Head of caudate nucleus (tissue), 42 donors: ENCODE results near the gene FIG4.

ENCODE experiments used
- DNase-seq, 42 donors: peaks; one replicate each; pipeline versions ENCODE4 v3.0.0 to v3.0.0-alpha.2; 2020 to 2021; ENCODE audit warnings: mixed read lengths in 7 of 42
- intact Hi-C: fragments of 100-400 bp; cut with DNase I; formaldehyde crosslinking; loops from one replicate; pipeline ENCODE4 v1.15.0; 2022

Gene FIG4

DNA sequence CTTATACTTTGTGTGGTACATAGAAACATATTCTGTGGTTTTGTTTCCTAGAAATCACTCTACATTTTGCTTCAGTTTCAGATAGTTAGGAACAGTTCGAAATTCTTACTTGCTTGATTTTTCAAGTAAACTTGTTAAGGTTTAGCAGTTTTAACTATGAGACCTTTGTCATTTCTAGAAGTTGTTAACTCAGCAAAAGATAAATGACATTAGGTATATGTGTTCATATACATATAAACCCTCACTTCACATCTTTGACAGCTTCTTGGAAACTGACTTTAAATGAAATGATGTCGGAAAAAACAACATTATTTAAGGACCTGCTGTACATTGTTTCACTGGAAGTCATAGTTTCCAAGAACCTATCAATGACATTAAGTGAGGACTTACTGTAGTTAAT, 96.2 kb downstream of the FIG4 start:
- no peak for DNase-seq
- intact Hi-C loops = no loop called here

DNA sequence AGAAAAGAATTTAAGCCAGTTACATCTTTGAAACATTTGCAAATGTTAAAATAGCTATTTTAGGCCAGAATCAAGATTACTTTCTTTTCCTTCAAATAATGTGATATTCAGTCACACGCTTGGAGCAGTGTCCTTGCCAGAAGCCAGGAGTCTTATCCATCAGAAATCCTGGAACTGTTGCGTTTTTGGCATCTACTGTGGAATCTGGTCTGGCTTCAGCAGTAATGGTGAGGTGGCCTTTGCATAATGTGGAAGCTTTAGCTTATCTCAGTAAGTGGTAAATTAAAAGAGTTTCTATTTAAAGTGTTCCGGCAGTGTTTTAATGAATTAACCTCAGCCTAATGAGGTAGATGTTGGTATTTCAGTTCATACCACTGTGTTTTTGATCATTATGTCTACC, 97.6 kb downstream of the FIG4 start:
- no peak for DNase-seq
- intact Hi-C loops = no loop called here

DNA sequence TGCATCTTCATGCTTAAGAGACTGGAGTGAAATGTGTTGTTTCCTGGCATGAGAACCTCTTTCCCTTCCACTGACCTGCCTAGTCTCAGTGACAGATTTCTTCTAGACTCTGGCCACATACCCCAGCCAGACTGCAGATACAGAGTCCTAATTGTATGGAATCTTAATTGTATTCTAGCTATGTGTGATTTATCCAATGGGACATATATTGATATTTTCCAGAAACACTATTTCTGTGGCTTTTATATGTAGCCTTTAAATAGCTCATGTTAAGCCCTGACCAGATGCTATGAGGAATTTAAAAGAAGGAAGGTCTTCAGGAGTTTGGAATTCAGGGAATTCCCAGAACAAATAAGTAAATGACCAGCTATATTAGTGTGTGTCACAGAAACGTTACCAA, 99.0 kb downstream of the FIG4 start:
- intact Hi-C loops = no loop called here
- DNase-seq = no peak

DNA sequence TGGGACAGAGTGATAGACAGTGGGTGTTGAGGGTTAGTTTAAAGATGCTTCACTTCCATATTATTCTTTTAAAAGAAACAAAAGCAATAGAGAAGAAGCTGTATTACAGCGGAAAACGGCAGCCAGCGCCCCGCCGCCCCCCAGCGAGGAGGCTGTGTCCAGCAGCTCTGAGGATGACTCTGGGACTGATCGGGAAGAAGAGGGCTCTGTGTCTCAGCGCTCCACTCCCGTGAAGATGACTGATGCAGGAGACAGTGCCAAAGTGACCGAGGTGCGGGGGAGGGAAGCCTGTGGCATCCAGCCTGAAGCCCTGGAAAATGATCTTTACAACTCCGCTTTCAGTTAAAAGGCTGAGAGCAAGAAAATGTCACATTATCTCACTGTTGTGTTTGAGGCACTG, 100.2 kb downstream of the FIG4 start:
- intact Hi-C loops = no loop called here
- peak in 40 of 42 donors; percentile 21 to 80 (median 48) for DNase-seq

DNA sequence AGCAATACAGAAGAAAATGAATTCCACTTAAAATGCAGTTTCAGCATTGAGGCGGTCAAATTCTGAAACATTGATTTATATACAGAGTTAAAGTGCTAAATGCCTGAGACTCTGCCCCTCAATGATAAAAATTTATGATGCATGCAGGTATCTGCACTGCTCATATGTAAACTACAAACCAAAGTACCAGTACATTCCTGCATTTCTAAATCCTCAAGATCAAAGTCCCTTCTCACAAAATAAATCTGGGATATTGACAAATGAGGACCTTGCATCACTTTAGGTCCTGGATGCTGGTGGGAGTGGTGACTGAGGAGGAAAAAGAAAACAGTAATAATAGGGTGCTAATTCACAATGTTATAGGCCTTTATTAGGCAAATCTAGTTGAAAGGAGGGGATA, 101.9 kb downstream of the FIG4 start:
- intact Hi-C loops = no loop called here
- DNase-seq = no peak

DNA sequence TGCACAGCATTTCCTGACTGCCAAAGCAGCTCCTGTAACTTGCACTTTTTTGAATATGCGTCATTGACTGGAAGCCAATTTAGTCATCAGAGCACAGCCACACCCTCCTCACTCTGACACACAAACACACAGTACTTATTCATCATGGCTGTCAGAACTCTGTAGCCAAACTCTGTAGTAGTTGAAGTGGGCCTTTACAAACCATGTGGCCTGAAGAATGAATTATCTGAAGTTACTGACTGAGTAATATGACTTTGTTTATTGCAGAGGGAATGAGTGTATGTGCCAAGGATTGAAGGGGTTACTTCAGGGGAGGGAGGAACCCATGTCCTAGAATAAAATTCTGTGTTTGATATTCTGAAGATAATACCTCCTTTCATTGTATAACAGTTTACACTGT, 102.7 kb downstream of the FIG4 start:
- DNase-seq = peak in 16 of 42 donors; percentile 15 to 69 (median 40)
- intact Hi-C loops = no loop called here

DNA sequence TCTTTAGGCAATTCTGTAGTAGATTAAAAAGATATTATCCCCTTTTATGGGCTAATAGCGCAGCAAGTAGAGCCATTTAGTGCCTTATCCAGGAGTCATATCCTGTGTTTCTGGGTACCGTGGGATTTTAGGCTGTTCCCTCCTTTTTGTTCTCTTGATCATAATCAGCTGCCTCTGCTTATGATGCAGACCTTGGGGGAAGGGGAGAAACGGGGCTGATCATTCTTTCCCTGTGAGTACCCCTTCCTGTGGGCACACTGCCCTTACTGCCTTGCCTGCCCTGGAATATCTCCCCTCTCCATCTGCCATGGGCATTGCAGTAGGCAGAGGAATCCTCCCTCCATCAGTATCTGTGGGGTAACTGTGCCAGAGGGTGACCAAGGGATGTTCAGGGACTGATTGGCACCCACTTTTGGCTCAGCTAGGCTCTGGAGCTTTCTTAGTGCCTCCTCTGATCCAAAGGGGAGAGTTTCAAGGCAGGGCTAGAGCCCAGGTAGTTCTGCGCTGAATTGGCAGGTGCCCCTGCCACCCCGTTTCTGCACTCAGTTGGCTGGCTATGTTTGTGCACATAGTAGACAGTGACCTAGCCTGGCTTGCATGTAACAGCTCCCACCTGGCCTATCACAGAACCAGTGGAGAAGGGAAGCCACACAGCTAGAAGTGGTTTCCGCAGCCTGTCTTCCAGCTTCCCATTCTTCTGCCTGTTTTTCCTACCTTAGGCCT, 103.3 kb downstream of the FIG4 start:
- intact Hi-C loops = no loop called here
- no peak for DNase-seq

DNA sequence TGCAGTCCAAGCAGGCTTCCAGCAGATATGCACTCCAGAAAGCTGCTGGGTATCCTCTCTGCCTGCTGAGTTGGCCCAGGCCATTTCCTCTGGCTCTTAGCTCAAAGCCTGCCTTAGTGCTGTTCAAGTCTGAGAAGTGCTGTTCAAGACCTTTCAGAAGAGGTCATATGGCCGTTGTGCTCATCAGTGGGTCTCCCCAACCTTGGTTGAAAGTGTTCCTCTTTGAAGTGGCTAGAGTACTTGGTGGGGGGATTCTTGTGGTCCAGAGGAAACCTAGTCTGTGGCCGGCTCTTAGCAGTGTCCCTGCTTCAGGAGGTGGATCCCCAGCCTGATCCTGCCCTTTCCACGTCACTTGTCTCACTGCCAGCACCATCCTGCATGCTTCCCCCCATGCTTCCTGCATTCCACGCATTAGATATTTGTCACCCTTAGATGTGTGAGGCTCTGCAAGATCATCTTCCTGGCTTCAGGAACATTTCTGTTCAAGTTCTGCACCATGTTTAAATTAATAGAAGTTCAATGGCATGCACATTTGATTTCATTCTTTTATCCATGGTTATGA, 105.0 kb downstream of the FIG4 start:
- no peak for DNase-seq
- intact Hi-C loops = no loop called here

DNA sequence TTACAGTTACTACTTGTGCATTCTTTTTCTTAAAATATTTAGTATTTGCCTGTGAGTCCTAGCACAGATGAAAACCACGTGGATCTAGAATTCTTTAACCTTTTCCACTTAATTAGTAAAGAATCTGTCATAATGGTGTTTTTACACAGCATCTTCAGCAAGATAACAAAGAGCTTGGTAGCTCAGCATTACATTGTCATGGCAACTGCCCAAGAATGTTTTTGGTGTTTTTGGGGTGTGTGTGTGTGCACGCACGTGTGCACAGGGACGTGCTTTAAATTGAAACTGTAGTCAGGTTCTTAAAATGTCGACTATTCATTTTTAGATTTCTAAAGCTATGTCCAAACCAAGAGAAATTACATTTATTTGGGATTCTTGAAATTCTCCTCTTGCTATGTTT, 108.0 kb downstream of the FIG4 start:
- intact Hi-C loops = no loop called here
- no peak for DNase-seq

DNA sequence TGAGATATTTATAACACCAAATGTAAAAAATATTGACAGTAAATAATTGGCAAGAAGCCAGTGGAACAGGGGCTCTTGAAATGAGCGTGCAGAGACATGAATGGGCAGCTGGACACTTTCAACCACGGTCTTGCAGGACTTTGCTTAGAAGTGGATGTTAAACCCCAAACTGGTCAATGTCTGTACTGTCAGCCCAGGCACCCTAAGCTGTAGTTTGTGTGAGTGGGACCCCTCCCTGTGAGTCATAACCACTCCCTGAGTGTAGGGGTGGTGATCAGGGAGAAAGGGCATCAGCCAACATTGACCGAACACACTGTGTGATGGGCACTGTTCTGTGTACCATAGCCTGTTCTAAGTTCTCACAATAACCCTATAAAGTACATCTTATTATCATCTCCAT, 108.6 kb downstream of the FIG4 start:
- no peak for DNase-seq
- intact Hi-C loops = no loop called here

DNA sequence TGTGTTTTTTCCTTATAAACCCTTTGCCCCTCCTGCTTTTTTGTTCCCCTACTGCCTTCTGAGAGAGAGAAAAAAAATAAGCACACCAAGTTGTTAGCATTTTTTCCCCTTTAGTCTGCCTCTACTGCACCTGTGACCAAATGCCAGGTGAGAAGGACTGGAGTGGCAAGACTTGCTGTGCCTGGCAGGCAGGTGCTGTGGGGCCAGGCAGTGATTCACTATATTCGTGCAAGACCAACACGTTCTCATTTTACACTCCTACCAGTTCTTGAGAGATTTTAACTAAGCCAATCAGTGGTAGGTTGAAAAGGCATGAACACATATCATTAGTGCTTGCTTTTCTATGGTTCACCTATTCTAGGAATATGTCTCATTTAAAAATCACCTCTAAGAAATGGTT, 109.7 kb downstream of the FIG4 start:
- intact Hi-C loops = no loop called here
- DNase-seq = no peak

DNA sequence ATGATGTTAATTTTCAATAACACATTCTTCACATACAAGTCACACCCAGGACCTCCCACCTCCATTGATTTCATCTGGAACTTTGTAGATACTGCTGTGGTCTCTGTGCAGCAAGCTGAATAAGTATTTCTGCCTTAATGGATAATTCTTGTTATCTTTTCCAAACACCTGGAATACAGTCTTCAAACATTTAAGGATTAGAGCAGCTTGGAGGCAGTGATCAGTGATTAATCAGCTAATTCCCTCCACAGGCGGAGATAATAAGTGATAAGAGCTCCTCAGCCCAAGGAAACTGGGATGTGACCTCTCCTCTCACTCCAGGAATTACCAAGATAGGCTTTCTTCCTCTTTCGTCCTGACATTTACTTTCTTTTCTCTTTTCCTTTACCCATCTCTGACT, 110.7 kb downstream of the FIG4 start:
- intact Hi-C loops = no loop called here
- DNase-seq = no peak

DNA sequence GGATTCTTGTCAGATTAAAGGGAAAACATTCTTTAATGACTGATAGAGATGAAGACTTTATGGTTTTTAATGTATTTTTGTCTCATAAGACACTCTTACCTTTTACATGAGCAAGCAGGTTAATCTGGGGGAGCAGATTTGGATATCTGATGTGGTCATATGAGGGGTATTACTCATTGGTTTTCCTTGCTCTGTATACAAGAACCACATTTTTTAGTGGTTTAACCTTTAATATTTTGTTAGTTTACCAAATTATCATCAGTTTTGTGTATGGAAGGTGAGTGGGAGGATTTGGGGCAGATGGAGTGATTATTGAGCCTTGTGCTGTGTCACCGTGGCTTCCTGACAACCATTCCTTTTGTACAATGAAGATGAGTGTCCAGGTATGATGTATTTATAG, 112.9 kb downstream of the FIG4 start:
- intact Hi-C loops = no loop called here
- DNase-seq = no peak

DNA sequence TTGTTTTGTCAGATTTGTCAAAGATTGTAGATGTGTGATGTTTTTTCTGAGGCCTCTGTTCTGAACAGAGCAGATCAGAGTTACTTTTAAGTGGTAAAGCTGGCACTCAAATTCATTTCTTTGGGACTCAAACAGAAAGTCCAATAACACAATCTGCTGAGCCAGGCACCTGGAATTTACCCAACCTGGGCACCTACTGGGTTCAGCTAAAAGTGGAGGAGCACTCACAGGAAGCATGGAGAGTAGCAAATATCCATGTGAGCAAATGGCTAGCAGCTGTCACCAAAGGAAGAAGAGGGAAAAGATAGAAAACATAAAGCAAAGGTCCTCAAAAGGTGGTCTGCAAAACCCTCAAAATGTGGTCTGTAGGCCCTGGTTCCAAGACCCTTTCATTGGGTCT, 116.8 kb downstream of the FIG4 start:
- intact Hi-C loops = no loop called here
- no peak for DNase-seq

DNA sequence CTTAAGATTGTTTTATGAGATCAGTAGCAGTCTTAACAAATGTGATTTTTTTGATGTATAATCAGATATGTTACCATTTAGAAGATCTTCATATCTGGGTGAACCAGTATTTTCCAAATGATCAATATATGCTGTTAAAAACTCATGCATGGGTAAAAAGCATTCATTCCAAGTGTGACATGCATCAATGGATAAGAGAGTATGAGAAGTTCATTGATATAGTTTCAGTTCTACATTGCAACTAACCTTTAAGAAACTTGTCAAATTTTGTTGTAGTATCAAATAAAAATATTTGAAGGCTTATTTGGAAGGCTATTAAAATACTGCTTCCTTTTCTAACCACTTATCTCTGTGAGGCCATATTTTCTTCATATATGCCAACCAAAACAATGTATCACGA, 117.7 kb downstream of the FIG4 start:
- intact Hi-C loops = no loop called here
- DNase-seq = no peak

DNA sequence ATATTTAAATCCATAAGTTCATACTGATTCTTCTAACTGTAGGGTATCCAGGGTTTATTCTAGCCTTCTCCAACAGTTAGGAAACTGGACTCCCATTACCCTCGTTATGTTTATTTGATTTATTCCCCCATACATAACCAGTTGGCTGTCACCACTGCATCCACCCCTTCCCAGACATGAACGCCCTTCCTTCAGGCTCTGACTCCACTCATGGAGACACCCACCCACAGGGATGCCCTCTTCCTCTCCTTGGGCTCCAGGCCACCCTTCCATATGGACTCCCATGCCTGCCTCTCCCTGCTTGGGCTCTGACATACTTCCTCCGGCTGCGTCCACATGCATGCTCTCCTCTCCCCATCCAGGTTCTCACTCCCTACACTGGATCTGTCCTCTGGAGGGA, 124.0 kb downstream of the FIG4 start:
- no peak for DNase-seq
- intact Hi-C loops = no loop called here

DNA sequence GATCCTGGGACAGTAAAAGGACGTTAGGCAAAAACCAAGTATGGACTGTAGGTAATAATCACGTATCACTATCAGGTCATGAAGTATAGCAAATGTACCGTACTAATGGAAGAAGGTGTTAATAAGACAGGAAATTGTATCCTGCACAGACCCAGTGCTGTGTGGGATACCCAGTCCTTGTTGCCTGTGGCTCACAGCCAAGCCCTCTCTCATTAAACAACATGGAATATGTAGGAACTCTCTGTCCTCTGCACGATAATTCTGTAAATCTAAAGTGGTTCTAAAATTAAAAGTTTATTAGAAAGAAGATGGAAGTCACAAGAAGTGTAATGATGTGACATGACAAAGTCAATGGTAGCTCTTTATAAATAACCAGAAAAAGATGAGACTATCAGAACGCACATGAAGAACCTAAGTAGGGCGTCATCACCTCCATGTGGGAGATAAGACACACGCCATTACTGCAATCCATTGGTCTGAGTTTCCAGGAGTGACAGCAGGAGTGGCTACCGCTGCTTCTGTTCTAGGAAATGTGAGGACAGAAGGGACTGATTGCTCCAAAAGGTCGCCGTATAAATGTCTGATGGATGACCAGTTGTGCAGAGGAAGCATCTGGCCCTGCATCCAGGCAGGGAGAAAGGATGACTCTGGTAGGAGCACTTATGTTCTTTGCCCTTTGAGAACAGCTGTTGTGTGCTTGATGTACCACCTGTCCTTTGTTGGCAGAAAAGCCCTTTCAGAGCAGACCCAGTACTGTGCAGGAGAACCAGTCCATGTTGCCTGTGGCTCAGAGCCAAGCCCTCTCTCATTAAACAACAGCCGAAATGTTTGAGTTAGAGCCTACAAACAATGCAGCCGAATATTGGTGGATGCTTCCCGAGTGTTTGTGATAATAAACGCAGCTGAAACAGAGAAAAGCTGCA, 125.6 kb downstream of the FIG4 start:
- no peak for DNase-seq
- intact Hi-C loops = no loop called here

DNA sequence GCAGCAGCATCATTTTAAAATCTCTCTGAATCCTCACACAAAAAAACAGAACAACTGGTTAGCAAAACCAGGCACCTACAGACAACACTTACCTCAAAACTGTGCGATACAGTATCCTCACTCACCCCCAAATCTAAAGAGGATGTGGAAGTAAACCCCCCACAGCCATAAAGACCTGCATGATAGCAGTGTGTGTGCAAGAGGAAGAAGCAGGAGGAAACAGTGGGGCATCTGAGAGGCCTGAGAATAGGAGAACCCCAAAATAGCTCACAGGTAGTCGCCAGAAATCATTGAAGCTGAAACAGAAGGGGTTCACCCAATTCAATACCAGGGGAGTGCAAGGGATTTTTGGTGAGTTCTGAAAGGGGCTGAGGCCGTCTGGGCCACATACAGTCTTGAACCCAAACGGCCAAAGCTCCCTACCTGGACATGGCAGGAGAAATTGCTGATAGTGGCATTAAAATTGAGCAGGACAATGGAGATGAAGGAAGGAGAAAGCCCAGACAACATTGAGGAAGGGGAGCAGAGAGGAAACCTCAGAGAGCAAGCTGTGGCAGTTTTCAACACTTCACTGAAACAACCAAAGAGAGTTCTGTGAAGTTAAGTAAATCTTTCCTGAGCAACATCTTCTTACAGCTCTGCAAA, 129.7 kb downstream of the FIG4 start:
- intact Hi-C loops = no loop called here
- no peak for DNase-seq

DNA sequence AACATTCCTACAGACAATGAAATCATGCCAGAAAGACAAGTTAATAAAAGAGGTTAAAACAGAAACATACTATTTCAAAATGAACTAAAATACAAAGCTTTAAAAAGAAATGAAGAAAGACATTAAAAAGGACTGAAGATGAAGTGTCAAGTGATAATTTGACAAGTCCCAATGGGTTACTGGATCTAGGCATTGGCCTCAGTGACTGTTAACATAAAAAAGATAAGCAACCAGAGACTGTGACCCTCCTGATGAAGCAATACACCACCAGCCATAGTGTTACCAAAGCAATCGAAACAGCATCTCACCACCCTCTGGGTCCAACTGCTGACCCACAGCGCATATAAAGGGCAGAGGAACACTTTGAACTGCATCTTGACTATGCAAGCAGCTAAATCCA, 130.3 kb downstream of the FIG4 start:
- intact Hi-C loops = no loop called here
- no peak for DNase-seq

DNA sequence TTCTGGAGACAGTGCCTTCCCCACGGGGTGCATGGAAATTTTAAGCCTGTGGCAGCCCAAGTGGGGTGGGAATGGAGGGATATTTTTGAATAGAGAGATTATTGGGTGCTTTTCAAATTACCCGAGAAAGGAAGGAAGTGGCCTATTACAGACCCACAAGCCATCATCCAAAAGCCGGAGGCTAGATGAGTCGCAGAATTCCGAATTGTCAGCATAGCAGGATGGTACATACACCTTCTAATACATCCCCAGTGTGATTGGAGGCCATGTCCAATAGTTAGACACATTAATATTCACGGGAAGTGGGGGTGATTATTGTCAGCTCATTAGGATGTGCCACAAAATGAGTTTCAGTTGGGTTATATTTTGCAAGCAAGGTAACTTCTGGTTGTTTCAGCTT, 133.0 kb downstream of the FIG4 start:
- no peak for DNase-seq
- intact Hi-C loops = no loop called here
